HAP-1 (cell line): ENCODE measurements around the gene LCTL.

Source experiments
- DNase-seq, 2 experiments: peaks; one replicate each; pipeline ENCODE4 v3.0.0-alpha.2; 2016 to 2020; ENCODE audit warnings: low spot score in 2 of 2
- H3K27me3 ChIP-seq: fragments of 250-450 bp; sonication (Bioruptor Pico); 2 replicates; pipeline ENCODE4 v1.5.1; 2020; ENCODE audit warnings: low read depth, mild to moderate bottlenecking, moderate library complexity
- H3K36me3 ChIP-seq: fragments of 250-450 bp; sonication (Bioruptor Pico); replicated peaks from 2 replicates; pipeline ENCODE4 v1.5.1; 2020; ENCODE audit warnings: mild to moderate bottlenecking
- H3K4me1 ChIP-seq: fragments of 250-450 bp; sonication (Bioruptor Pico); 2 replicates; pipeline ENCODE4 v1.5.1; 2020; ENCODE audit warnings: mild to moderate bottlenecking
- H3K4me3 ChIP-seq: fragments of 250-450 bp; sonication (Bioruptor Pico); 2 replicates; pipeline ENCODE4 v1.5.1; 2020; ENCODE audit warnings: mild to moderate bottlenecking, moderate library complexity
- H3K9me3 ChIP-seq: fragments of 250-450 bp; sonication (Bioruptor Pico); 2 replicates; pipeline ENCODE4 v1.5.1; 2020; ENCODE audit warnings: mild to moderate bottlenecking, moderate library complexity
- in situ Hi-C: fragments of 300-500 bp; cut with MboI; formaldehyde crosslinking; loops from 3 replicates; pipeline ENCODE4 v1.14.3; 2020; ENCODE audit warnings: low sequenced_read_pairs, inconsistent platforms, mixed read lengths

Gene LCTL

GRCh38 chr15:66566963-66567531 is 1.2 kb upstream of the LCTL start:
- in situ Hi-C loops = no loop called here
- DNase-seq = peak; percentile 88 to 95
- H3K9me3 ChIP-seq = no peaks in the 10 kb centered on the region
- no peak overlapping the region for H3K4me3 ChIP-seq
- no peaks in the 10 kb centered on the region for H3K36me3 ChIP-seq
- peaks cover 3% of the 10 kb centered on the region; the same call in 1 of the 2 replicates for H3K4me1 ChIP-seq
- no peaks in the 10 kb centered on the region for H3K27me3 ChIP-seq

GRCh38 chr15:66565141-66565641 is 607 bp downstream of the LCTL start:
- Histone ChIP-seq H3K36me3 (no peaks in the 10 kb centered on the region), H3K9me3 (no peaks in the 10 kb centered on the region), H3K4me3 (no peak overlapping the region), H3K27me3 (no peaks in the 10 kb centered on the region), H3K4me1 (peaks cover 3% of the 10 kb centered on the region; the same call in 1 of the 2 replicates)
- in situ Hi-C loops = no loop called here
- DNase-seq = peak in 1 of 2 experiments; percentile 7

DNA sequence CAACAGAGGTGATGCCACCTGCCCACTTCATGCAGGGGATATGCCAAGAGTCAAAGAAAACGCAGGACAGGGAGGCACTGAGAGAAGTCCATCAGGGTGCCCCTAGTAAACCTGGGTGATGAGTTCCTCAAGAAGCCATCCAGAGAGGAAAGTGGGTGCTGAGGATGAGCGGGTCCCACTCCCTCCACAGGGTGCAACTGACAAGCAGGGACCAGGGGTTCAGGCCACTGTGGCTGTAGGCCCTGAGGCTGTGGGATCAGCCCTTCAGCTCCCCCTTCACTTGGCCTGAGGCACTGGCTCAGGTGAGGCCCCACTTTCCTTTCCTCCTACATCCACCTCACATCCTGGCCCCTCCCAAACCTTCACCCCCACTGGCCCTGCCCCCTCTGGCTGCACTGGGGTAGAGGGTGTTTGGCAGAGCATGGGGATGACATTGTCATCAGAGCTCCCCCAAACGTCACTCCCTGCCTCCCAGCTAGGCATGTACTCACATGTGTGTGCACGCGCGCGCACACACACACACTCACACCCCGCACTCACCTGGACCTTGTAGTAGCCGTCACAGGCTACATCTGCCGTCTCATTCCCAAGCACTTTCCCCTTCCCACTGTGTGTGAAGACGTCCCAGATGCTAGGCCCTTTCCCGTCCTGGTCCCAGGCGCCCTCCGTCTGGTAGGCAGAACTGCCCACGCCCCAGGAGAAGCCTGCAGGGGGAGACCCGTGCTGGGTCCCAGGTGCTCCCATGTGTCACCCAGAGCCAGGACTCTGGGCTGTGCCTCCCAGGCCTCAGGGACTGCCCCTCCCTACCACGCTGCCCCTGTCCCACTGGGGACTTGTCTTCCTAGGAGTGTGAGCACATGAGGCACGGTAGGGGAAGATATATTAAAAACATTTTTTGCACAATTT is 1.4 kb downstream of the LCTL start:
- in situ Hi-C loops = no loop called here
- Histone ChIP-seq H3K36me3 (no peaks in the 10 kb centered on the region), H3K4me3 (no peak overlapping the region), H3K27me3 (no peaks in the 10 kb centered on the region), H3K4me1 (peaks cover 3% of the 10 kb centered on the region; the same call in 1 of the 2 replicates), H3K9me3 (no peaks in the 10 kb centered on the region)
- peak in 1 of 2 experiments; percentile 13 for DNase-seq

- Histone ChIP-seq H3K36me3 (no peaks in the 10 kb centered on the region), H3K4me1 (peaks cover 3% of the 10 kb centered on the region; the same call in 1 of the 2 replicates), H3K9me3 (no peaks in the 10 kb centered on the region), H3K27me3 (no peaks in the 10 kb centered on the region), H3K4me3 (no peak overlapping the region)
- in situ Hi-C loops = no loop called here
- peak in 1 of 2 experiments; percentile 7 for DNase-seq
These were observed 2.2 kb downstream of the LCTL start for GRCh38 chr15:66563566-66564110.

- Histone ChIP-seq H3K36me3 (no peaks in the 10 kb centered on the region), H3K27me3 (no peaks in the 10 kb centered on the region), H3K9me3 (no peaks in the 10 kb centered on the region), H3K4me1 (peaks cover 3% of the 10 kb centered on the region; the same call in 1 of the 2 replicates), H3K4me3 (no peak overlapping the region)
- peak in 1 of 2 experiments; percentile 6 for DNase-seq
- in situ Hi-C loops = no loop called here
These were observed 2.7 kb downstream of the LCTL start for GRCh38 chr15:66563126-66563525.

DNA sequence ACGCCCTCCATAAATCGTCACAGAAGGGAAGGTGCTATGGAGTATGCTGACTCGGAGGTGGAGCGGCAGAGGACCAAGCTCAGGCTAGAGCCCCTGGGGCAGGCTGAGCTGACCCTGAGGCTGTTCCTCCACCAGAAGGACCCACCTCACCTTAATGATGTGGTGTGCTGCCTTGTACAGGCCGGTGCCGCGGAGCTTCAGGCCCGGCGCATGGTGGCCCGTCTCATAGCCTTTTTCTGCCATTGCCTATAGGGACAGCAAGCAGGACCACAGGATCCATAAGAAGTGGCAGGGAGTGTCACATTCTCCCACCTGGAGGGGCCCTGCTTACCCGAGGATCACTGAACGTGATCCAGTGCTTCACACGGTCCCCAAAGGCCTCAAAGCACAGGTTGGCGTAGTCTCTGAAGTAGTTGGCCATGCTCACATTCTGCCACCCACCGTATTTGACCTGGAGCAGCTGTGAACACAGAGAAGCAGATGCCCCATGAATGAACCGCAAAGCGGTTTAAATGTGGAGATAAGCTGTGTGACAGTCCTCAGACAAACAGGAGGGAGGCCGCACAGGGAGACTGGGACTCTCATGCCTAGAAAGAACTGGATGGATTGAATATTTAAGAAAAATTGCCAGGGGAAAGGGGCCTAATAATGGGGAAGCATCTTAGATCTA is 4.8 kb downstream of the LCTL start:
- H3K27me3 ChIP-seq = no peaks in the 10 kb centered on the region
- no peaks in the 10 kb centered on the region for H3K36me3 ChIP-seq
- H3K4me3 ChIP-seq = no peak overlapping the region
- H3K4me1 ChIP-seq = peaks cover 3% of the 10 kb centered on the region; the same call in 1 of the 2 replicates
- in situ Hi-C loops = no loop called here
- H3K9me3 ChIP-seq = no peaks in the 10 kb centered on the region
- DNase-seq = no peak

DNA sequence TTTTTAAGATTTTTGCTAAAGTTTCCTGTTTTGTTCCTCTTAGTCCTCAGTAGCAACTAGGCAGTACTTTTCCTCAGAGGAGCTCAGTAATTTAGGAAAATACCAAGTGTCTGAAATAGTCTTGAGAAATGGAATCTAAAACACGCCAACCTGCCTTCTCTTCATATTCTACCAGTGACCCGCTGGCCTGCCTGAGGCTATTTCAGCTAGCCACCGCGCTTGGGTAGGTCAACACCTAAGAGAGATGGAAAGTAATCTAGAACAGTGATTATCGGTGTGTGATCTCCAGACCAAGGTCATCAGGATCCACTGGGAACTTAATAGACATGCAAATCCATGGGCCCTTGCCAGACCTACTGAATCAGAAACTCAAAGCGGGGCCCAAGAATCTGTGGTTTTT is 7.5 kb downstream of the LCTL start:
- Histone ChIP-seq H3K4me3 (no peak overlapping the region), H3K27me3 (no peaks in the 10 kb centered on the region), H3K4me1 (no peaks in the 10 kb centered on the region), H3K9me3 (no peaks in the 10 kb centered on the region), H3K36me3 (no peaks in the 10 kb centered on the region)
- in situ Hi-C loops = no loop called here
- no peak for DNase-seq

DNA sequence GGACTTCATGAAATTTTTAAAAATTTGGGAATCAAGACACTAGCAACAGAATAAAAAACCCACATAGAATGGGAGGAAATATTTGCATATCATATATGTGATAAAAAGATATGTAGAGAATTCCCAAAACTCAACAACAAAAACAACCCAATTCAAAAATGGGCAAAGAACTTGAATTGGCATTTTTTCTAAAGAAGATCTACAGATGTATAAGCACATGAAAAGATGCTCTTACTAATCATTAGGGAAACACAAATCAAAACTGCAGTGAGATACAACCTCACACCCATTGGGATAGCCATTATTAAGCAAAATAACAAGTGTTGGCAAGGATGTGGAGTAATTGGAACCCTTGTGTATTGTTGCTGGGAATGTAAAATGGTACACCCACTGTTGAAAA is 10.1 kb downstream of the LCTL start:
- H3K4me3 ChIP-seq = no peak overlapping the region
- no peaks in the 10 kb centered on the region for H3K27me3 ChIP-seq
- in situ Hi-C loops = no loop called here
- DNase-seq = no peak
- peaks cover 9% of the 10 kb centered on the region for H3K36me3 ChIP-seq
- no peaks in the 10 kb centered on the region for H3K9me3 ChIP-seq
- no peaks in the 10 kb centered on the region for H3K4me1 ChIP-seq

DNA sequence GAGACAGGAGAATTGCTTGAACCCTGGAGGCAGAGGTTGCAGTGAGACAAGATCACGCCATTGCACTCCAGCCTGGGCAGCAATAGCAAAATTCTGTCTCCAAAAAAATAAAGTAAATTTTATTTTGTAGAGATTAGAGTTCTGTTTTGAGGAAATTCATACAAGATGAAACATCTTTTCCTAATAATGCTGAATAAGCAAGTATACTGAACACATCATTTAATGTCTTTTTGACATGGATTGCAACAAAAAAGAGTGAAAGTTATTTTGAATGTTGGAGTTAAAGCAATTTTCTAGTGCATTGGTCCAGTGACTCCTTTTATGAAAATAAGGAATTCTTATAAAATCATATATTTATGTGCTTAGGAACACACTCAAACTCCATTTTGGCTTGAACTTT is 20.5 kb downstream of the LCTL start:
- in situ Hi-C loops = no loop called here
- no peaks in the 10 kb centered on the region for H3K27me3 ChIP-seq
- no peak for DNase-seq
- H3K4me3 ChIP-seq = no peak overlapping the region
- no peaks in the 10 kb centered on the region for H3K9me3 ChIP-seq
- H3K4me1 ChIP-seq = peaks cover 3% of the 10 kb centered on the region; the same call in 1 of the 2 replicates
- H3K36me3 ChIP-seq = peaks cover 42% of the 10 kb centered on the region

DNA sequence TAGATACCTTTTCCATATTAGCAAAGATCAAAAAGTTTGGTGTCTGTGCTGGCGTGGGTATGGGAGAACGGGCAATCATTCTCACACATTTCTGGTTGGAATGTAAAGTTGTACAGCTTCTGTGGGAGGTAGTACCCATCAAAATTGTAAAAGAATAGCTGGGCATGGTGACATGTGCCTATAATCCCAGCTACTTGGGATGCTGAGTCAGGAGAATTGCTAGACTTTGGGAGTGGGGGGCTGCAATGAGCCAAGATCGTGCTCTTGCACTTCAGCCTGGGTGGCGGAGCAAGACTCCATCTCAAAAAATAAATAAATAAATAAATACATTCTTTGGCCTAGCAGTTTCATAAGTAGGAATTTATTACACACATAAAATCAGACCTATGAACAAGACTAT is 22.9 kb downstream of the LCTL start:
- Histone ChIP-seq H3K36me3 (peaks cover 45% of the 10 kb centered on the region), H3K4me3 (no peak overlapping the region), H3K4me1 (peaks cover 3% of the 10 kb centered on the region; the same call in 1 of the 2 replicates), H3K9me3 (no peaks in the 10 kb centered on the region), H3K27me3 (no peaks in the 10 kb centered on the region)
- in situ Hi-C loops = no loop called here
- DNase-seq = no peak

DNA sequence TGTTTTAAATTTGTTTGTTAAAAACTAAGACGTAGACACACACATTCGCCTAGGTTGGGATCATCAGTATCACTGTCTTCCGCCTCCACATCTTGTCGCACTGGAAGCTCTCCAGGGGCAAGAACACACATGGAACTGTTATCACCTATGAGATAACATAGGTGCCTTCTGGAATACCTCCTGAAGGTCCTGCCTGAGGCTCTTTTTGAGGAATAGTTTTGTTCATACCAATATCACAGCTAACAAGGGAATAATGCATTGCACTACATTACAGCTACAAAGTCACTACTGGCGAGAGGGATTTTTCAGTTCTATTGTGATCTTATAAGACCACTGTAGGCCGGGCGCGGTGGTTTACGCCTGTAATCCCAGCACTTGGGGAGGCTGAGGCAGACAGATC is 30.7 kb downstream of the LCTL start:
- Histone ChIP-seq H3K4me1 (no peaks in the 10 kb centered on the region), H3K27me3 (no peaks in the 10 kb centered on the region), H3K36me3 (peaks cover 56% of the 10 kb centered on the region), H3K9me3 (no peaks in the 10 kb centered on the region), H3K4me3 (no peak overlapping the region)
- in situ Hi-C loops = no loop called here
- no peak for DNase-seq

DNA sequence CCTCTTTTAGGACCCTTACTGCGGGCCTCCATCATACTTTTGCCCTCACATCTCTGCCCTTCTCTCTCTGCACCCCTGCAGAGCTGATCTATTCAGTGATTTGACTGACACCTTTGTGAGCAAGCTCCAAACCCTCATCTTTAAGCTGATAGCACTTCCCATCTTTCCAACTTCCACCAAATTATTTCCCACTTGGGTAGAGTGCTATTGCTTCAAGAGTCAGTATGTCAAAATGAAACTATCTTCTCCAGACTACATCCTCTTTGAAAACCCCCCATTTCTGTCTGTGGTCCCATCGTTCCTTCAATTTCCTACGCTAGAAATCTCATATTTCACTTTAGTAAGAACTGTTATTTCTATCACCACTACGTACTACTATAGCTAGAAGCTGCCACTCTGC is 41.0 kb downstream of the LCTL start:
- Histone ChIP-seq H3K27me3 (no peaks in the 10 kb centered on the region), H3K4me1 (no peaks in the 10 kb centered on the region), H3K4me3 (no peak overlapping the region), H3K36me3 (peaks cover 78% of the 10 kb centered on the region), H3K9me3 (no peaks in the 10 kb centered on the region)
- in situ Hi-C loops = no loop called here
- DNase-seq = no peak

GRCh38 chr15:66523926-66524325 is 41.9 kb downstream of the LCTL start:
- no peaks in the 10 kb centered on the region for H3K27me3 ChIP-seq
- H3K9me3 ChIP-seq = no peaks in the 10 kb centered on the region
- H3K4me1 ChIP-seq = no peaks in the 10 kb centered on the region
- DNase-seq = no peak
- H3K4me3 ChIP-seq = no peak overlapping the region
- in situ Hi-C loops = no loop called here
- H3K36me3 ChIP-seq = peaks cover 80% of the 10 kb centered on the region
